Measurements from ENCODE around the gene SNAP29.

DNA sequence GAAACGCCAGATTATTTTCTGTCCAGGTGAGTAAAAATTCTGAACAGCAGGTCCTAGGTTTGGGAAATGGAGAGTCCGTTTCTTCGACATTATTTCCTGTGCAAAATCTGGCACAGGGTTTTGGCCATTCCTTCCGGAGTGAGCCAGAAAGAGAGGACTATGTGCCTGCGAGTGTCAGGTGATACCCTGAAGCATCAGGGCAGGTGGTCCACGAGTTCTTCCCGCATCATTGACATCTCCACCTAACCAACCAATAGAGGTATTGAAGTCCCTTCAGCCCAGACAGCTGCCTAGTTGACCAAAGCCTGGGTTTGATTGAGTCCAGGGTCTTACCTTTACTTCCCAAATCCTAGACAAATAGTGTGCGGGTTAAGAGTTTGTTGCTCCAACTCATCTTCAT lies 808 bp downstream of the SNAP29 start:
- no peak for TF ChIP-seq EZH2 (IDR thresholded peaks at IDR 0.05; ENCODE audit: borderline replicate concordance, low read length)
- TF ChIP-seq, protein P1, sequence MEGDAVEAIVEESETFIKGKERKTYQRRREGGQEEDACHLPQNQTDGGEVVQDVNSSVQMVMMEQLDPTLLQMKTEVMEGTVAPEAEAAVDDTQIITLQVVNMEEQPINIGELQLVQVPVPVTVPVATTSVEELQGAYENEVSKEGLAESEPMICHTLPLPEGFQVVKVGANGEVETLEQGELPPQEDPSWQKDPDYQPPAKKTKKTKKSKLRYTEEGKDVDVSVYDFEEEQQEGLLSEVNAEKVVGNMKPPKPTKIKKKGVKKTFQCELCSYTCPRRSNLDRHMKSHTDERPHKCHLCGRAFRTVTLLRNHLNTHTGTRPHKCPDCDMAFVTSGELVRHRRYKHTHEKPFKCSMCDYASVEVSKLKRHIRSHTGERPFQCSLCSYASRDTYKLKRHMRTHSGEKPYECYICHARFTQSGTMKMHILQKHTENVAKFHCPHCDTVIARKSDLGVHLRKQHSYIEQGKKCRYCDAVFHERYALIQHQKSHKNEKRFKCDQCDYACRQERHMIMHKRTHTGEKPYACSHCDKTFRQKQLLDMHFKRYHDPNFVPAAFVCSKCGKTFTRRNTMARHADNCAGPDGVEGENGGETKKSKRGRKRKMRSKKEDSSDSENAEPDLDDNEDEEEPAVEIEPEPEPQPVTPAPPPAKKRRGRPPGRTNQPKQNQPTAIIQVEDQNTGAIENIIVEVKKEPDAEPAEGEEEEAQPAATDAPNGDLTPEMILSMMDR (conservative IDR thresholded peaks at IDR 0.05 in 1 of 2, IDR thresholded peaks at IDR 0.05 in 1 of 2; ENCODE audit: extremely low read depth in 1 of 2, insufficient read depth in 1 of 2, low read depth in 1 of 2, low read length in 2 of 2): no peak
